Common myeloid progenitor, CD34-positive (primary cell): ENCODE results near the gene ACBD4.

ENCODE experiments used
- CTCF ChIA-PET: fragments of 350-600 bp; sonication (Branson Sonifier 250); formaldehyde crosslinking; loops from one replicate; lab custom pipeline; 2021; ENCODE audit warnings: antibody characterized with exemption; lab: Charles Lee
- POLR2A ChIA-PET: fragments of 350-600 bp; sonication (Branson Sonifier 250); formaldehyde crosslinking; loops from one replicate; lab custom pipeline; 2021; ENCODE audit warnings: antibody characterized with exemption; lab: Charles Lee
- DNase-seq, 3 donors: peaks; one replicate each; pipeline versions ENCODE4 v3.0.0 to v3.0.0-alpha.2; 2013
- H3K27ac ChIP-seq, 2 experiments: 1 replicate in 1 of 2; 2 replicates in 1 of 2; pipeline ENCODE4 v1.7.0; 2013; ENCODE audit warnings: inconsistent platforms in 2 of 2, low read length in 2 of 2, mild to moderate bottlenecking in 2 of 2, low read depth in 1 of 2, moderate library complexity in 1 of 2; ENCODE audit not compliant: severe bottlenecking in 2 of 2, insufficient read depth in 1 of 2, poor library complexity in 1 of 2
- H3K27me3 ChIP-seq, 5 experiments: replicated peaks in 2 of 5; 1 replicate in 3 of 5; 2 replicates in 2 of 5; pipeline versions ENCODE4 v1.6.1 to v1.7.0; 2013; ENCODE audit warnings: low read length in 4 of 5, mild to moderate bottlenecking in 2 of 5, moderate library complexity in 2 of 5, inconsistent platforms in 1 of 5; ENCODE audit not compliant: insufficient read depth in 5 of 5, control insufficient read depth in 4 of 5
- H3K36me3 ChIP-seq, 4 experiments: 1 replicate in 2 of 4; 2 replicates in 2 of 4; pipeline versions ENCODE4 v1.6.1 to v1.7.0; 2013; ENCODE audit warnings: low read length in 3 of 4, control low read depth in 1 of 4, mild to moderate bottlenecking in 1 of 4; ENCODE audit not compliant: control insufficient read depth in 4 of 4, insufficient read depth in 4 of 4
- H3K4me1 ChIP-seq, 4 experiments: 1 replicate in 3 of 4; 2 replicates in 1 of 4; pipeline versions ENCODE4 v1.6.1 to v1.7.1; 2013; ENCODE audit warnings: low read length in 3 of 4, mild to moderate bottlenecking in 3 of 4, control low read depth in 1 of 4, inconsistent platforms in 1 of 4, moderate library complexity in 1 of 4; ENCODE audit not compliant: control insufficient read depth in 4 of 4, insufficient read depth in 4 of 4; ENCODE audit errors: control extremely low read depth in 1 of 4
- H3K4me3 ChIP-seq, 7 experiments: 1 replicate in 4 of 7; 2 replicates in 3 of 7; pipeline versions ENCODE4 v1.5.1 to v1.7.0; 2013; ENCODE audit warnings: mild to moderate bottlenecking in 7 of 7, low read length in 6 of 7, moderate library complexity in 6 of 7, inconsistent platforms in 2 of 7, low read depth in 2 of 7, control low read depth in 1 of 7; ENCODE audit not compliant: insufficient read depth in 4 of 7, control insufficient read depth in 1 of 7; ENCODE audit errors: extremely low read depth in 1 of 7
- H3K9me3 ChIP-seq, 5 experiments: 1 replicate in 4 of 5; 2 replicates in 1 of 5; pipeline versions ENCODE4 v1.6.1 to v1.7.1; 2013; ENCODE audit warnings: low read length in 4 of 5, mild to moderate bottlenecking in 2 of 5, inconsistent platforms in 1 of 5, low read depth in 1 of 5, moderate library complexity in 1 of 5; ENCODE audit not compliant: control insufficient read depth in 4 of 5, insufficient read depth in 2 of 5; ENCODE audit errors: control extremely low read depth in 1 of 5
- WGBS: methylation state at CpG from one replicate; pipeline ENCODE4 v1.1.5; 2013; ENCODE audit not compliant: insufficient coverage; 5-methylcytosine and 5-hydroxymethylcytosine counted together

ACBD4 gene

DNA sequence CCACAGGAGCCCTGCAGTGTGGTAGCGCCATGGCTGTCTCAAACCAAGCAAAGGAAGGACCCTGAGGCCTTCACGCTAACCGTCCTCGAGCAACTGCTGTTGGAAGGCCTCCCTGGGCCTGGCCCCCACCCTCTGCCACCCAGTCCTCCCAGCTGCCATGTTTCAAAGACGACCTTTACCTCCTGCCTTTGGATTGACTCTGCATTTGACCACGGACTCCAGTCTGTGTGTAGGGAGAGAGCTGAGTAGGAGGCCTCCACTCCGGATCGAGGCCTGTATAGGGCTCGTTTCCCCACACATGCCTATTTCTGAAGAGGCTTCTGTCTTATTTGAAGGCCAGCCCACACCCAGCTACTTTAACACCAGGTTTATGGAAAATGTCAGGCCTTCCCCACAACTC is 27.4 kb upstream of the ACBD4 start:
- DNase-seq, result no peak
- CTCF ChIA-PET, result interaction anchor here (1.1 to 1.9 kb wide), 5 partner anchors 9 to 37 kb away, joined by 3 to 15 read pairs (median 3); partner anchors contain the start of gene ACBD4
- WGBS, result 84% methylated on average over 8 of the region's 9 CpGs
- H3K9me3 ChIP-seq, result no peaks in the 10 kb centered on the region
- no peak overlapping the region for H3K4me3 ChIP-seq
- no peaks in the 10 kb centered on the region for H3K4me1 ChIP-seq
- H3K27me3 ChIP-seq, result no peaks in the 10 kb centered on the region
- POLR2A ChIA-PET, result interaction anchor here (0.6 kb wide), 2 partner anchors 24 to 1685 kb away, joined by 3 to 4 read pairs; no protein-coding TSS in a partner anchor
- H3K36me3 ChIP-seq, result peaks cover 15 to 65% (median 54%) of the 10 kb centered on the region in 4 experiments
- no peak overlapping the region for H3K27ac ChIP-seq

DNA sequence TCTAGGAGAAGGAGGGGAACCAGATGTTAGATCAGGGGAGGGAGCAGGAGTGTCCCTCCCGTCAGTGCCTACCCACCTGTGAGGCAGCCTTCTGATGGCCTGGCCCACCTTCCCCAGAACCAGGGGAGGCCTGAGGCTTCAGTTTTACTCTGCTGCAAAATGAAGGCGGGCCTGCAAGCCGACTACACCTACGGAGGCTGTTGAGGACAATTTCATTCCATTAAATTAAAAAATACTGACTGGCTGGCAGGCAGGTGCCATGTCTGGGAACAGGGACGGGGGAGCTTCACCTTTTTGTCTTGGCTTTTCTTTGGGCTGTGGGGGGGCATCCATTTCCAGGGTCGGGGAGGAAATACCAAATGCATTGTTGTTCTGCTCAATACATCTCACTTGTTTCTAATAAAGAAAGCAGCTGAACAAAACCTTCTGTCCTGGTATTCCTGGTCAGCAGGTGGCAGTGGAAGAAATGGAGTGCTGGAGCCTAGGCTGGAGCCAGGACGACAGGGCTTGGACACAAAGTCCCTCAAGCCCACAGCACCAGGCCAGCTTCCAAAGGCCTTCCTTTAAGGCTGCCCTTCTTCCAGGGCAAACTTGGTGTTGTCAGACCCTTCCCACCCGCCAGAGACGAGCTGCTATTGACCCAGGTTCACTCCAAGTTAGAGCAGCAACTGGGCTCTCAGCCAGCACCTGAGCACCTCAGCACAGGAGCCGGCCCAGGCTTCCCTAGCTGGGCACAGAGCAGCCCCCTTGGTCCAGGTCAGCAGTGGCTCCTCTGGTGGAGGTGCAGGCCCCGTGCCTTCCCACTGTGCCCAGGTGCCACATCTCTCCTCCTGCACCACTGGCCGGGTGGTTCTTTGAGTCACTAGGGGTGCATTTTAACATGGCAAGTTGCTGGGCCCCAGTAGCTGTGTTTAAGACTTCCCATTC is 26.6 kb upstream of the ACBD4 start:
- no peak for DNase-seq
- H3K4me3 ChIP-seq, result no peak overlapping the region
- ChIA-PET CTCF (interaction anchor here (1.1 to 1.9 kb wide), 5 partner anchors 8 to 38 kb away, joined by 3 to 15 read pairs (median 3); partner anchors contain the start of gene ACBD4), POLR2A (no interaction called here)
- no peaks in the 10 kb centered on the region for H3K4me1 ChIP-seq
- no peaks in the 10 kb centered on the region for H3K27me3 ChIP-seq
- no peaks in the 10 kb centered on the region for H3K9me3 ChIP-seq
- H3K36me3 ChIP-seq, result peaks cover 9 to 57% (median 46%) of the 10 kb centered on the region in 4 experiments
- WGBS, result 96% methylated on average over 9 of the region's 12 CpGs
- H3K27ac ChIP-seq, result no peak overlapping the region

DNA sequence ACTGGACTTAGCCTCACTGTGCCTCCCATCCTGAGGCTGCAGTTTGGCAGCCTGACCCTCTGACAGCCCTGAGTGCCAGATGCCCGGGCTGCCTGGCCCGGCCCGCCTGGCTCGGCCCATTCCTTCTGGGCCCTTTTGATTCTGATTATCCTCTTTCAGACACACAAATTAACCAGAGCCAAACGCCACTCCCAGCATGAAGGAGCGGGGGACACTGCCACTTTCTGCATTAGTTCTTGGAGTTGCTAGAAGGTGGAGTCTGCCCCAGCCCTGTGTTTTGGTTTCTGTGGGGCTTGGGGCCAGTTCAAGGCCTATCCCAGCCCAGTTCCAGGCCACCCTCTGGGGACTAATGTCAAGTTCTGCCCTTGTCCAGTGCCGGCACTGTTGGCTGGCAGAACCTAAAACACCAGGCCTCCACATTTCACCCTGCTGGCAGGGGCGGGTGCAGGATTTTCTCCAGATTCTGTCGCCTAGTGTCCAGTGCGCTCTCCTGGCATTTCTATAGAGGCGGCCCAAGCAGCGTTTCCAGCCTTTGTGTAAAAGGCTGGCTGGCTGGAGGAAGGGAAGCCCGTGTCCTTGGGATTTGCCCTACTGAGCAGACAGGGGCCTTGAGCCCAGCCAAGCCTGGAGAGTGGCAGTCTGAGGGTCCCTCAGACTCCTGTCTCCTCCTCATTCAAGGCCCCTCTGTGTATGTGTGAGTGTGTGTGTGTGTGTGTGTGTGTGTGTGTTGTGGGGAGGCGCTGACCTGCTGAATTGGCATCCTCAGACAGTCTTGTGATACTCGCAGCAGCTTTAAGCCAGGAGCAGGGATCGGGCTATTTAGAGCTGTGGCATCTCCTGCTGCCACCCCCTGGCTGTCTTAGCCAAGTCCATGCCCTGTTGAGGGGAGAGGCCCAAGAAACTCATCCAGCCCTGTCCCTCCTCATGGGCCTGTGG is 24.5 kb upstream of the ACBD4 start:
- DNase-seq, result no peak
- ChIA-PET POLR2A (no interaction called here), CTCF (interaction anchor here (0.6 to 1.8 kb wide), 2 partner anchors 11 to 21 kb away, joined by 3 to 8 read pairs; partner anchors contain the start of gene PLCD3)
- Histone ChIP-seq H3K27ac (no peak overlapping the region), H3K4me3 (no peak overlapping the region), H3K9me3 (no peaks in the 10 kb centered on the region), H3K27me3 (no peaks in the 10 kb centered on the region), H3K36me3 (peaks cover 5 to 37% (median 27%) of the 10 kb centered on the region in 4 experiments), H3K4me1 (no peaks in the 10 kb centered on the region)
- 96% methylated on average over 13 of the region's 16 CpGs for WGBS

DNA sequence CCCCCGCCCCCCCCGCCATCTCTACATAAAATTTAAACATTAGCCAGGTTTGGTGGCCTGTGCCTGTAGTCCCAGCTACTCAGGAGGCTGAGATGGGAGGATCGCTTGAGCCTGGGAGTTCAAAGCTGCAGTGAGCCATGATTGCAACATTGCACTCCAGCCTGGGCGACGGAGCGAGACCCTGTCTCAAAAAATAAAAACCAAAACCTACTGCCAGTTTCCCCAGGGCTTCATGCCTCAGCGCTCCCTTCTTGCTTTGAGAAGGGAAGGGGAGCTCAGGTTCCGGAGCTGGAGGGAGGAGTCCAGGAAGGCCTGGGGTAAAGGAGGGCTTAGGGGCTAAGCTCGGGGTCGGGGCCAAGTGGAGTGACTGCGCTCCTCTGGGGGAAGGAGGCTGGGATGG is 23.6 kb upstream of the ACBD4 start:
- no peaks in the 10 kb centered on the region for H3K27me3 ChIP-seq
- H3K27ac ChIP-seq, result no peak overlapping the region
- no peak for DNase-seq
- no peaks in the 10 kb centered on the region for H3K4me1 ChIP-seq
- no peak overlapping the region for H3K4me3 ChIP-seq
- H3K36me3 ChIP-seq, result peaks cover 2 to 28% (median 19%) of the 10 kb centered on the region in 4 experiments
- 97% methylated on average over 6 of the region's 11 CpGs for WGBS
- ChIA-PET POLR2A (interaction anchor here (0.6 kb wide), 1 partner anchor 1189 kb away, joined by 4 read pairs; no protein-coding TSS in a partner anchor), CTCF (interaction anchor here (1.8 kb wide), 1 partner anchor 12 kb away, joined by 8 read pairs; no protein-coding TSS in a partner anchor)
- no peaks in the 10 kb centered on the region for H3K9me3 ChIP-seq

DNA sequence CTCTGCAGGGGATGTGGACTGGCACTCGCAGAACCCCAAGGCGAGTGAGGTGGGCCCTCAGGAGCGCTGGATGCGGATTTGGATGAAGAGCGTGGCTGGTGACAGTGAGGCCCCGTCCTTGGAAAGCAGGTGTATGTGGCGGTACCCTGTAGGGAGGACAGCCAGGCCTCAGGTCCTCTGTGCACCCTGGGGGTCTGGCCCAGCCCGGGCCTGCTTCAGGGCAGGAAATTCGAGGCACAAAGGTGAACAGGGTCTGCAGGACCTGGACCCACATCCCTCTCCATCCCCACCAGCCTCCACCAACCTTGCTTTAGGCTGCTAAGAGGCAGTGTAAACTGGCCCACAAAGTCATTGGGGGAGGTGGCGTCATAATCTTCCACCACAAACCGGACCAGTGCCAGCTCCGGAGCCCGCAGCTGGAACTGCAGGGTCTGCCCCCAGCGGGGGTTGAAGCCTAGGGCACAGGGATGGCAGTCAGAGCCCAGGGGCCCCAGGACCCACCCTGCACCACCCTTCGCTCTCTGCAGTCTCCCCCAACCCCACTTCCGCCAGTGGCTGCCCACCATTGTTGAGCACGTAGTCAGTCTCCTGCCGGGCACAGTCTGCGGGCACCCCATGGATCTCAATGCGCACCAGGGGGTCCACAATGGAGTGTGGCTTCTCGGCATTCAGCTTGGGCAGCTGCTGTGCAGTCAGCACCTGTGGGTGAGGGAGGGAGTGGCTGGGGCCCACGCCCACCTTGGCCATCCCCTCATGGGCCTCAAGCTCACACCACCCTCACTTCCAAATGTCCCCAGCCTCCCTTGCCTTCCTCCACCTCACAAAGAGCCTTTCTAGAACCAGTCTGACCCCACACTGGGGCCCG is 22.7 kb upstream of the ACBD4 start:
- POLR2A ChIA-PET, result interaction anchor here (0.6 kb wide), 1 partner anchor 1190 kb away, joined by 4 read pairs; no protein-coding TSS in a partner anchor
- CTCF ChIA-PET, result interaction anchor here (1.8 kb wide), 1 partner anchor 13 kb away, joined by 8 read pairs; no protein-coding TSS in a partner anchor
- H3K27me3 ChIP-seq, result no peaks in the 10 kb centered on the region
- H3K9me3 ChIP-seq, result no peaks in the 10 kb centered on the region
- H3K4me1 ChIP-seq, result no peaks in the 10 kb centered on the region
- 98% methylated on average over 18 of the region's 23 CpGs for WGBS
- H3K36me3 ChIP-seq, result peaks cover 2 to 18% (median 12%) of the 10 kb centered on the region in 4 experiments
- DNase-seq, result no peak
- no peak overlapping the region for H3K27ac ChIP-seq
- H3K4me3 ChIP-seq, result no peak overlapping the region

DNA sequence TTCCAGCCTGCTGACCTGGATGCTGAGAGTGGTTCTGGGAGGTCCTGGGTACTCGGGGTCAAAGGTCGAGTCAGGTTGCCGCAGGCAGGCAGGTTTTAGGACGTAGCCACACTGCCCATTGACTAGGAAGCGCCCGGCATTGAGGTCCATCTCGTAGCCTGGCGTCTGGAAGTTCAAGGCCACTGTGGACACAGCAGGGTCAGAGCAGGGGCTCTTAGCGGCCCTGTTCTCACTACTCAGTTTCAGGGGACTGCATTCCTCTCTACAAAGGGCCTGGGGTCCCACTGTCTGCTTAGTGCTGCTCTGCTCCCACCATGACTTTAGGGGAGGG is 22.1 kb upstream of the ACBD4 start:
- Histone ChIP-seq H3K4me3 (no peak overlapping the region), H3K4me1 (no peaks in the 10 kb centered on the region), H3K27me3 (no peaks in the 10 kb centered on the region), H3K27ac (no peak overlapping the region), H3K36me3 (peaks cover 2 to 12% (median 7%) of the 10 kb centered on the region in 4 experiments), H3K9me3 (no peaks in the 10 kb centered on the region)
- DNase-seq, result no peak
- ChIA-PET POLR2A (no interaction called here), CTCF (no interaction called here)
- 99% methylated on average over 9 of the region's 9 CpGs for WGBS
